H9 (cell line): ENCODE results near the gene ANKRD11. TPM values are rescaled to one million over a fixed set of nuclear protein-coding genes. Genes with fewer than 3 reads are reported as not detected.

ENCODE experiments used
- DNase-seq: peaks from one replicate; pipeline ENCODE4 v3.0.0-alpha.2; 2017
- H2AFZ ChIP-seq: one replicate; pipeline ENCODE4 v1.6.1; 2013; ENCODE audit warnings: mild to moderate bottlenecking, low read length, control low read depth, moderate library complexity
- H2AK5ac ChIP-seq: 2 replicates; pipeline ENCODE4 v1.6.1; 2013; ENCODE audit warnings: low read length, control low read depth, mixed read lengths; ENCODE audit not compliant: insufficient read length
- H2BK120ac ChIP-seq: one replicate; pipeline ENCODE4 v1.6.1; 2013; ENCODE audit warnings: low read depth, mild to moderate bottlenecking, low read length, control low read depth, inconsistent platforms; ENCODE audit not compliant: poor library complexity, severe bottlenecking
- H2BK12ac ChIP-seq: 2 replicates; pipeline ENCODE4 v1.6.1; 2013; ENCODE audit warnings: low read length, control low read depth, mixed read lengths, low read depth; ENCODE audit not compliant: insufficient read length
- H2BK15ac ChIP-seq: 2 replicates; pipeline ENCODE4 v1.6.1; 2013; ENCODE audit warnings: low read depth, low read length, control low read depth
- H2BK20ac ChIP-seq: one replicate; pipeline ENCODE4 v1.6.1; 2013; ENCODE audit warnings: low read depth, mild to moderate bottlenecking, low read length, control low read depth, inconsistent platforms; ENCODE audit not compliant: poor library complexity, severe bottlenecking
- H2BK5ac ChIP-seq: 2 replicates; pipeline ENCODE4 v1.6.1; 2013; ENCODE audit warnings: low read length, control low read depth, mixed read lengths; ENCODE audit not compliant: insufficient read length
- H3K14ac ChIP-seq: 2 replicates; pipeline ENCODE4 v1.6.1; 2013; ENCODE audit warnings: low read length, control low read depth; ENCODE audit not compliant: insufficient read depth
- H3K18ac ChIP-seq: 2 replicates; pipeline ENCODE4 v1.6.1; 2013; ENCODE audit warnings: low read depth, mild to moderate bottlenecking, mixed read lengths, low read length, control low read depth; ENCODE audit not compliant: insufficient read length
- H3K23ac ChIP-seq: 2 replicates; pipeline ENCODE4 v1.6.1; 2013; ENCODE audit warnings: low read length, control low read depth, mixed read lengths, low read depth; ENCODE audit not compliant: insufficient read length
- H3K23me2 ChIP-seq: 2 replicates; pipeline ENCODE4 v1.6.1; 2013; ENCODE audit warnings: low read depth, mild to moderate bottlenecking, mixed read lengths, low read length, control low read depth; ENCODE audit not compliant: insufficient read length, poor library complexity, severe bottlenecking
- H3K27ac ChIP-seq: 2 replicates; pipeline ENCODE4 v1.5.1; 2013; ENCODE audit warnings: low read length, control low read depth, mixed read lengths, low read depth; ENCODE audit not compliant: insufficient read length
- H3K27me3 ChIP-seq: 2 replicates; pipeline ENCODE4 v1.6.1; 2013; ENCODE audit warnings: low read length, control low read depth, inconsistent platforms; ENCODE audit not compliant: insufficient read depth
- H3K4ac ChIP-seq: 2 replicates; pipeline ENCODE4 v1.6.1; 2013; ENCODE audit warnings: low read depth, mild to moderate bottlenecking, control low read depth, inconsistent platforms, low read length, moderate library complexity
- H3K4me1 ChIP-seq: 2 replicates; pipeline ENCODE4 v1.6.1; 2013; ENCODE audit warnings: low read length, control low read depth, inconsistent platforms; ENCODE audit not compliant: insufficient read depth
- H3K4me2 ChIP-seq: 2 replicates; pipeline ENCODE4 v1.6.1; 2013; ENCODE audit warnings: low read length, control low read depth, mixed read lengths; ENCODE audit not compliant: insufficient read length, insufficient read depth
- H3K56ac ChIP-seq: 2 replicates; pipeline ENCODE4 v1.6.1; 2013; ENCODE audit warnings: low read depth, mild to moderate bottlenecking, mixed read lengths, low read length, control low read depth; ENCODE audit not compliant: insufficient read length
- H3K79me1 ChIP-seq: 2 replicates; pipeline ENCODE4 v1.6.1; 2013; ENCODE audit warnings: low read depth, mild to moderate bottlenecking, moderate library complexity, low read length, control low read depth, inconsistent platforms; ENCODE audit not compliant: insufficient read depth, poor library complexity, severe bottlenecking
- H3K79me2 ChIP-seq: 2 replicates; pipeline ENCODE4 v1.6.1; 2013; ENCODE audit warnings: low read length, control low read depth, inconsistent platforms; ENCODE audit not compliant: insufficient read depth
- H3K9ac ChIP-seq: 2 replicates; pipeline ENCODE4 v1.6.1; 2013; ENCODE audit warnings: low read length, control low read depth, mixed read lengths; ENCODE audit not compliant: insufficient read length; ENCODE audit errors: extremely low read depth
- H3K9me3 ChIP-seq: one replicate; pipeline ENCODE4 v1.6.1; 2013; ENCODE audit warnings: low read depth, low read length, inconsistent platforms; ENCODE audit not compliant: control insufficient read depth
- H3T11ph ChIP-seq: one replicate; pipeline ENCODE4 v1.6.1; 2013; ENCODE audit warnings: mild to moderate bottlenecking, low read length, control low read depth, inconsistent platforms
- H4K20me1 ChIP-seq: one replicate; pipeline ENCODE4 v1.6.1; 2013; ENCODE audit not compliant: control insufficient read depth, insufficient read length, insufficient read depth
- H4K5ac ChIP-seq: 2 replicates; pipeline ENCODE4 v1.6.1; 2013; ENCODE audit warnings: low read depth, mild to moderate bottlenecking, mixed read lengths, low read length, control low read depth; ENCODE audit not compliant: insufficient read length
- H4K8ac ChIP-seq: replicated peaks from 2 replicates; pipeline ENCODE4 v1.6.1; 2013; ENCODE audit warnings: low read length, control low read depth, mixed read lengths, low read depth; ENCODE audit not compliant: insufficient read length
- H4K91ac ChIP-seq: 2 replicates; pipeline ENCODE4 v1.6.1; 2013; ENCODE audit warnings: low read depth, mild to moderate bottlenecking, moderate library complexity, mixed read lengths, low read length, control low read depth; ENCODE audit not compliant: insufficient read length
- H3K27ac Mint-ChIP-seq, 3 experiments: 2 replicates in 2 of 3; 3 replicates in 1 of 3; pipeline ENCODE4 v1.8.0; 2020 to 2021; ENCODE audit warnings: mixed read lengths in 3 of 3, mild to moderate bottlenecking in 1 of 3, moderate library complexity in 1 of 3
- H3K27me3 Mint-ChIP-seq: 2 replicates; pipeline ENCODE4 v1.8.0; 2021; ENCODE audit warnings: low read depth, mild to moderate bottlenecking, moderate library complexity, mixed read lengths
- H3K36me3 Mint-ChIP-seq, 3 experiments: 2 replicates in 2 of 3; 3 replicates in 1 of 3; pipeline ENCODE4 v1.8.0; 2020 to 2021; ENCODE audit warnings: low read depth in 3 of 3, mixed read lengths in 3 of 3; ENCODE audit not compliant: insufficient read depth in 1 of 3
- H3K4me1 Mint-ChIP-seq, 2 experiments: 2 replicates each; pipeline ENCODE4 v1.8.0; 2020; ENCODE audit warnings: mixed read lengths in 2 of 2
- H3K4me3 Mint-ChIP-seq, 2 experiments: 2 replicates in 1 of 2; 3 replicates in 1 of 2; pipeline ENCODE4 v1.8.0; 2020 to 2021; ENCODE audit warnings: mild to moderate bottlenecking in 2 of 2, mixed read lengths in 2 of 2, moderate library complexity in 1 of 2
- H3K9me3 Mint-ChIP-seq, 2 experiments: 2 replicates in 1 of 2; 3 replicates in 1 of 2; pipeline ENCODE4 v1.8.0; 2020; ENCODE audit warnings: mild to moderate bottlenecking in 2 of 2, mixed read lengths in 2 of 2, moderate library complexity in 1 of 2
- WGBS: extraction: QIAGEN DNeasy Blood & Tissue Kit; methylation state at CpG from one replicate; pipeline ENCODE4 v1.1.7; 2013; ENCODE audit warnings: missing lambda C conversion rate, low lambda C conversion rate, mixed read lengths; ENCODE audit not compliant: insufficient read length; ENCODE audit errors: extremely low coverage; 5-methylcytosine and 5-hydroxymethylcytosine counted together
- total RNA-seq: library from RNA; stranded (reverse); gene quantifications from 2 replicates; pipeline ENCODE4 v1.2.1, GENCODE V29; 2021
- TF ChIP-seq, protein P1 (sequence below): fragments of 200-600 bp; sonication (generic); conservative IDR thresholded peaks from 3 replicates; pipeline ENCODE4 v1.8.0; 2021; ENCODE audit warnings: antibody characterized with exemption, mild to moderate bottlenecking

The ANKRD11 gene
- total RNA-seq, 1 experiment from 2014 or later: 181 TPM

- no peak for DNase-seq
- Histone ChIP-seq H3K18ac (no peak overlapping the region), H2AK5ac (no peak overlapping the region), H4K20me1 (peaks cover 4% of the 10 kb centered on the region), H3K79me2 (peaks cover 81% of the 10 kb centered on the region; the same call in 1 of the 2 replicates), H4K91ac (no peak overlapping the region), H3K27ac (no peak overlapping the region), H2AFZ (no peak overlapping the region), H3K27me3 (no peaks in the 10 kb centered on the region), H3K79me1 (peaks cover 10% of the 10 kb centered on the region), H2BK5ac (no peak overlapping the region), H2BK20ac (no peak overlapping the region), H2BK15ac (no peak overlapping the region), H3T11ph (no peak overlapping the region), H4K8ac (no peak overlapping the region), H3K14ac (no peak overlapping the region), H2BK12ac (no peak overlapping the region), H3K4me2 (no peak overlapping the region), H3K23me2 (no peaks in the 10 kb centered on the region), H3K9me3 (no peaks in the 10 kb centered on the region), H3K4ac (no peak overlapping the region), H3K9ac (no peak overlapping the region), H3K23ac (no peak overlapping the region), H3K56ac (no peak overlapping the region), H2BK120ac (no peak overlapping the region), H3K4me1 (peaks cover 16% of the 10 kb centered on the region), H4K5ac (no peak overlapping the region)
- no CpG with 5 or more reads among the region's 5 CpGs for WGBS
- H3K36me3 Mint-ChIP-seq: 0 out of 7 replicates have a peak, but pooled peaks cover 0 to 5% (median 2%) of the 10 kb centered on the region in 3 experiments
- H3K4me1 Mint-ChIP-seq: peaks cover 71 to 74% of the 10 kb centered on the region in 2 experiments
- H3K27me3 Mint-ChIP-seq: no peaks in the 10 kb centered on the region
- peak overlapping the region in 2 of 3 experiments; percentile 63 to 64; a peak in 1 of 7 replicates for H3K27ac Mint-ChIP-seq
- TF ChIP-seq, protein P1, sequence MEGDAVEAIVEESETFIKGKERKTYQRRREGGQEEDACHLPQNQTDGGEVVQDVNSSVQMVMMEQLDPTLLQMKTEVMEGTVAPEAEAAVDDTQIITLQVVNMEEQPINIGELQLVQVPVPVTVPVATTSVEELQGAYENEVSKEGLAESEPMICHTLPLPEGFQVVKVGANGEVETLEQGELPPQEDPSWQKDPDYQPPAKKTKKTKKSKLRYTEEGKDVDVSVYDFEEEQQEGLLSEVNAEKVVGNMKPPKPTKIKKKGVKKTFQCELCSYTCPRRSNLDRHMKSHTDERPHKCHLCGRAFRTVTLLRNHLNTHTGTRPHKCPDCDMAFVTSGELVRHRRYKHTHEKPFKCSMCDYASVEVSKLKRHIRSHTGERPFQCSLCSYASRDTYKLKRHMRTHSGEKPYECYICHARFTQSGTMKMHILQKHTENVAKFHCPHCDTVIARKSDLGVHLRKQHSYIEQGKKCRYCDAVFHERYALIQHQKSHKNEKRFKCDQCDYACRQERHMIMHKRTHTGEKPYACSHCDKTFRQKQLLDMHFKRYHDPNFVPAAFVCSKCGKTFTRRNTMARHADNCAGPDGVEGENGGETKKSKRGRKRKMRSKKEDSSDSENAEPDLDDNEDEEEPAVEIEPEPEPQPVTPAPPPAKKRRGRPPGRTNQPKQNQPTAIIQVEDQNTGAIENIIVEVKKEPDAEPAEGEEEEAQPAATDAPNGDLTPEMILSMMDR: no peak
- H3K4me3 Mint-ChIP-seq: no peak overlapping the region
- H3K9me3 Mint-ChIP-seq: no peaks in the 10 kb centered on the region
Measured at GRCh38 chr16:89365996-89366395, 124.4 kb downstream of the ANKRD11 start.
